Liver (tissue), 3 donors: ENCODE measurements around the gene FZD7.

Experiments used
- EGR1 ChIP-seq, 2 donors: IDR thresholded peaks; 2 replicates each; pipeline ENCODE4 v1.6.1; 2016 to 2018; ENCODE audit warnings: antibody characterized with exemption in 2 of 2, low read depth in 2 of 2
- HNF4A ChIP-seq, 2 donors: conservative IDR thresholded peaks; 2 replicates each; pipeline ENCODE4 v1.6.1; 2016; ENCODE audit warnings: antibody characterized with exemption in 2 of 2, mild to moderate bottlenecking in 2 of 2
- HNF4G ChIP-seq: IDR thresholded peaks from 2 replicates; pipeline ENCODE4 v1.6.1; 2016; ENCODE audit warnings: antibody characterized with exemption
- JUND ChIP-seq, 2 donors: IDR thresholded peaks; 2 replicates each; pipeline ENCODE4 v1.6.1; 2016; ENCODE audit warnings: antibody characterized with exemption in 2 of 2
- NR2F2 ChIP-seq: IDR thresholded peaks from 2 replicates; pipeline ENCODE4 v1.6.1; 2016; ENCODE audit warnings: antibody characterized with exemption
- RAD21 ChIP-seq, 2 donors: IDR thresholded peaks; 2 replicates each; pipeline ENCODE4 v1.6.1; 2016; ENCODE audit warnings: antibody characterized with exemption in 2 of 2, mild to moderate bottlenecking in 2 of 2
- SP1 ChIP-seq: IDR thresholded peaks from 2 replicates; pipeline ENCODE4 v1.6.1; 2018; ENCODE audit warnings: antibody characterized with exemption, mild to moderate bottlenecking
- TAF1 ChIP-seq: conservative IDR thresholded peaks from 2 replicates; pipeline ENCODE4 v1.6.1; 2016; ENCODE audit warnings: antibody characterized with exemption, mild to moderate bottlenecking
- YY1 ChIP-seq: IDR thresholded peaks from 2 replicates; pipeline ENCODE4 v1.6.1; 2016; ENCODE audit warnings: antibody characterized with exemption, mild to moderate bottlenecking
- TF ChIP-seq, protein P1 (sequence below): fragments of 150-350 bp; IDR thresholded peaks from 2 replicates; pipeline ENCODE4 v1.5.1; 2017; ENCODE audit warnings: improper control_type of control experiment, low read depth, low read length; ENCODE audit not compliant: missing input control
- TF ChIP-seq, protein P2 (sequence below): IDR thresholded peaks from 2 replicates; pipeline ENCODE4 v1.6.1; 2016; ENCODE audit warnings: antibody characterized with exemption, mild to moderate bottlenecking
- TF ChIP-seq, protein P3 (sequence below): IDR thresholded peaks from 2 replicates; pipeline ENCODE4 v1.6.1; 2016; ENCODE audit warnings: antibody characterized with exemption
- TF ChIP-seq, protein P4 (sequence below): IDR thresholded peaks from 2 replicates; pipeline ENCODE4 v1.6.1; 2016; ENCODE audit warnings: antibody characterized with exemption
- donor health status: healthy.
- donor health status: healthy.

- TF ChIP-seq YY1 = no peak
- TF ChIP-seq, protein P1, sequence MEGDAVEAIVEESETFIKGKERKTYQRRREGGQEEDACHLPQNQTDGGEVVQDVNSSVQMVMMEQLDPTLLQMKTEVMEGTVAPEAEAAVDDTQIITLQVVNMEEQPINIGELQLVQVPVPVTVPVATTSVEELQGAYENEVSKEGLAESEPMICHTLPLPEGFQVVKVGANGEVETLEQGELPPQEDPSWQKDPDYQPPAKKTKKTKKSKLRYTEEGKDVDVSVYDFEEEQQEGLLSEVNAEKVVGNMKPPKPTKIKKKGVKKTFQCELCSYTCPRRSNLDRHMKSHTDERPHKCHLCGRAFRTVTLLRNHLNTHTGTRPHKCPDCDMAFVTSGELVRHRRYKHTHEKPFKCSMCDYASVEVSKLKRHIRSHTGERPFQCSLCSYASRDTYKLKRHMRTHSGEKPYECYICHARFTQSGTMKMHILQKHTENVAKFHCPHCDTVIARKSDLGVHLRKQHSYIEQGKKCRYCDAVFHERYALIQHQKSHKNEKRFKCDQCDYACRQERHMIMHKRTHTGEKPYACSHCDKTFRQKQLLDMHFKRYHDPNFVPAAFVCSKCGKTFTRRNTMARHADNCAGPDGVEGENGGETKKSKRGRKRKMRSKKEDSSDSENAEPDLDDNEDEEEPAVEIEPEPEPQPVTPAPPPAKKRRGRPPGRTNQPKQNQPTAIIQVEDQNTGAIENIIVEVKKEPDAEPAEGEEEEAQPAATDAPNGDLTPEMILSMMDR = no peak
- no peak for TF ChIP-seq NR2F2
- TF ChIP-seq, protein P2, sequence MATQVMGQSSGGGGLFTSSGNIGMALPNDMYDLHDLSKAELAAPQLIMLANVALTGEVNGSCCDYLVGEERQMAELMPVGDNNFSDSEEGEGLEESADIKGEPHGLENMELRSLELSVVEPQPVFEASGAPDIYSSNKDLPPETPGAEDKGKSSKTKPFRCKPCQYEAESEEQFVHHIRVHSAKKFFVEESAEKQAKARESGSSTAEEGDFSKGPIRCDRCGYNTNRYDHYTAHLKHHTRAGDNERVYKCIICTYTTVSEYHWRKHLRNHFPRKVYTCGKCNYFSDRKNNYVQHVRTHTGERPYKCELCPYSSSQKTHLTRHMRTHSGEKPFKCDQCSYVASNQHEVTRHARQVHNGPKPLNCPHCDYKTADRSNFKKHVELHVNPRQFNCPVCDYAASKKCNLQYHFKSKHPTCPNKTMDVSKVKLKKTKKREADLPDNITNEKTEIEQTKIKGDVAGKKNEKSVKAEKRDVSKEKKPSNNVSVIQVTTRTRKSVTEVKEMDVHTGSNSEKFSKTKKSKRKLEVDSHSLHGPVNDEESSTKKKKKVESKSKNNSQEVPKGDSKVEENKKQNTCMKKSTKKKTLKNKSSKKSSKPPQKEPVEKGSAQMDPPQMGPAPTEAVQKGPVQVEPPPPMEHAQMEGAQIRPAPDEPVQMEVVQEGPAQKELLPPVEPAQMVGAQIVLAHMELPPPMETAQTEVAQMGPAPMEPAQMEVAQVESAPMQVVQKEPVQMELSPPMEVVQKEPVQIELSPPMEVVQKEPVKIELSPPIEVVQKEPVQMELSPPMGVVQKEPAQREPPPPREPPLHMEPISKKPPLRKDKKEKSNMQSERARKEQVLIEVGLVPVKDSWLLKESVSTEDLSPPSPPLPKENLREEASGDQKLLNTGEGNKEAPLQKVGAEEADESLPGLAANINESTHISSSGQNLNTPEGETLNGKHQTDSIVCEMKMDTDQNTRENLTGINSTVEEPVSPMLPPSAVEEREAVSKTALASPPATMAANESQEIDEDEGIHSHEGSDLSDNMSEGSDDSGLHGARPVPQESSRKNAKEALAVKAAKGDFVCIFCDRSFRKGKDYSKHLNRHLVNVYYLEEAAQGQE = no peak
- TF ChIP-seq RAD21 (IDR thresholded peaks at IDR 0.05) = no peak
- TF ChIP-seq TAF1 = no peak
- no peak for TF ChIP-seq EGR1 (IDR thresholded peaks at IDR 0.05; ENCODE audit: low read depth in 2 of 2)
- TF ChIP-seq, protein P3, sequence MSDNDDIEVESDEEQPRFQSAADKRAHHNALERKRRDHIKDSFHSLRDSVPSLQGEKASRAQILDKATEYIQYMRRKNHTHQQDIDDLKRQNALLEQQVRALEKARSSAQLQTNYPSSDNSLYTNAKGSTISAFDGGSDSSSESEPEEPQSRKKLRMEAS = no peak
- TF ChIP-seq JUND (IDR thresholded peaks at IDR 0.05) = no peak
- TF ChIP-seq HNF4G = no peak
- TF ChIP-seq HNF4A (conservative IDR thresholded peaks at IDR 0.05) = no peak
- TF ChIP-seq SP1 = no peak
- TF ChIP-seq, protein P4, sequence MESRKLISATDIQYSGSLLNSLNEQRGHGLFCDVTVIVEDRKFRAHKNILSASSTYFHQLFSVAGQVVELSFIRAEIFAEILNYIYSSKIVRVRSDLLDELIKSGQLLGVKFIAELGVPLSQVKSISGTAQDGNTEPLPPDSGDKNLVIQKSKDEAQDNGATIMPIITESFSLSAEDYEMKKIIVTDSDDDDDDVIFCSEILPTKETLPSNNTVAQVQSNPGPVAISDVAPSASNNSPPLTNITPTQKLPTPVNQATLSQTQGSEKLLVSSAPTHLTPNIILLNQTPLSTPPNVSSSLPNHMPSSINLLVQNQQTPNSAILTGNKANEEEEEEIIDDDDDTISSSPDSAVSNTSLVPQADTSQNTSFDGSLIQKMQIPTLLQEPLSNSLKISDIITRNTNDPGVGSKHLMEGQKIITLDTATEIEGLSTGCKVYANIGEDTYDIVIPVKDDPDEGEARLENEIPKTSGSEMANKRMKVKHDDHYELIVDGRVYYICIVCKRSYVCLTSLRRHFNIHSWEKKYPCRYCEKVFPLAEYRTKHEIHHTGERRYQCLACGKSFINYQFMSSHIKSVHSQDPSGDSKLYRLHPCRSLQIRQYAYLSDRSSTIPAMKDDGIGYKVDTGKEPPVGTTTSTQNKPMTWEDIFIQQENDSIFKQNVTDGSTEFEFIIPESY = no peak
These were observed 16.2 kb downstream of the FZD7 start for GRCh38 chr2:202049840-202050239.
